GM10266 (cell line): ENCODE results near the gene CUL2.

Experiments
- DNase-seq: peaks from one replicate; pipeline ENCODE4 v3.0.0; 2012; ENCODE audit errors: extremely low spot score
- TF ChIP-seq, protein P1 (sequence below): IDR thresholded peaks from 2 replicates; pipeline ENCODE4 v1.5.1; 2012; ENCODE audit warnings: mild to moderate bottlenecking, low read depth; ENCODE audit not compliant: control insufficient read depth, insufficient read depth; ENCODE audit errors: missing control alignments

CUL2 gene

DNA sequence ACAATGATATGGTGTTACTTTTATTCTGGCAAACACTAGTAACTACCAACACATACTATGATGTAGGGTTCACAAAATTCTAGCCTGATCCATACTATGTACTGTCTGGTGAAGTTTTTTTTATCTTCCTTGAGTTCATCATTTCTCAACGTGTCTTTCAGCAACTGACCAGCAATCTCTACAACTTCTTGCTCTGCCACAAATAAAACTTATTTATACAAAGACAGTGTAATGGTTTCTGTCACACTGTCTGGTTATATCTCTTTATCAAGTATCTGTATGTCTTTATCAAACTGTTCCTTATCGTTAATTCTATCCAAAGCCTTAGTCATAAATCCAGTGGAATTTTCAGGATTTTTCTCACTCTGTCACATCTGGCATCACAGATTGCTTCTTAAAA lies 69.7 kb downstream of the CUL2 start:
- DNase-seq = no peak
- TF ChIP-seq, protein P1, sequence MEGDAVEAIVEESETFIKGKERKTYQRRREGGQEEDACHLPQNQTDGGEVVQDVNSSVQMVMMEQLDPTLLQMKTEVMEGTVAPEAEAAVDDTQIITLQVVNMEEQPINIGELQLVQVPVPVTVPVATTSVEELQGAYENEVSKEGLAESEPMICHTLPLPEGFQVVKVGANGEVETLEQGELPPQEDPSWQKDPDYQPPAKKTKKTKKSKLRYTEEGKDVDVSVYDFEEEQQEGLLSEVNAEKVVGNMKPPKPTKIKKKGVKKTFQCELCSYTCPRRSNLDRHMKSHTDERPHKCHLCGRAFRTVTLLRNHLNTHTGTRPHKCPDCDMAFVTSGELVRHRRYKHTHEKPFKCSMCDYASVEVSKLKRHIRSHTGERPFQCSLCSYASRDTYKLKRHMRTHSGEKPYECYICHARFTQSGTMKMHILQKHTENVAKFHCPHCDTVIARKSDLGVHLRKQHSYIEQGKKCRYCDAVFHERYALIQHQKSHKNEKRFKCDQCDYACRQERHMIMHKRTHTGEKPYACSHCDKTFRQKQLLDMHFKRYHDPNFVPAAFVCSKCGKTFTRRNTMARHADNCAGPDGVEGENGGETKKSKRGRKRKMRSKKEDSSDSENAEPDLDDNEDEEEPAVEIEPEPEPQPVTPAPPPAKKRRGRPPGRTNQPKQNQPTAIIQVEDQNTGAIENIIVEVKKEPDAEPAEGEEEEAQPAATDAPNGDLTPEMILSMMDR = no peak

DNA sequence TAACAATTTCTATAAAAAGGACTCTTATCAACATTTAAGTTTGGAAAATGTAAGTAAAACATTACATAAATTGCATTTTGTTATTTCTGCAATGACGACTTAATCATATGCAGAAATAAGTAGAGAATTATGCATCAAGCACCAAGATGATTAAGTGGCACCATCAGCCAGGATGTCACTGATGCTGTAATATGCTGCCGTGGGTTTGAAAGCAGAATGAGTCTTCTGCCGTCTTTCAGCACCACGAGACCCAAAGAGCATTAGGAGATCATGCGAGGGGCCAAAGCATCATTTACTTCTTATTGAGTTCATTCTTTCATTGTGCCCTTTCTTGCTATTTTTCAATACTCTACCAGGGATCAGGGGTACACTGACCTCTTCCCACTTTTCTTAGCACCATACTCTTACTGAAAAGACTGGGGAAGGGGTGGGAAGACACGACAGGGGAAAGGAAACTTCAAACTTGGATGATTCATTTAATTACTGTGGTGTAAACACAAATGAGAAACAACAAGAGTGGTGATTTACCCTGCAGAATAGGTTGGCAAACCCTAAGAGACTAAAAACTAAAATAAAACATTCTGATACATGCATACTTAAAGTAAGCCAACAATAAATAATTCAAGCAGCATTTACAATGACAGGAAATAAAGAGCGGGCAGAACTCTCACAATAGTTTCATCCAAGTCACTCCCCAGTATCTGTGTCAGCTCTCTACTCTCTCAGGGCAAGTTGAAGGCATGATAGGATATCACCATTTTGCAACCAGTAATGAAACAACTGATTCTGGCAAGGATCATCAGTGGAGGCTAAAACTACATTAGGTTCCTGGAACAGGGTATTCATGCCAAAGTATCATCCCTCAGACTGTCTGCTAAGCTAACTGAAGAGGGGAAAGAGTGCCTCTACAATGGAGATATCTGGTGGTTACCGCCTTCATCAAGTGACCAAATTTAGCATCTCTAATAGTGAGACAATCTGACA lies 70.8 kb downstream of the CUL2 start:
- DNase-seq = no peak
- TF ChIP-seq, protein P1 = no peak

DNA sequence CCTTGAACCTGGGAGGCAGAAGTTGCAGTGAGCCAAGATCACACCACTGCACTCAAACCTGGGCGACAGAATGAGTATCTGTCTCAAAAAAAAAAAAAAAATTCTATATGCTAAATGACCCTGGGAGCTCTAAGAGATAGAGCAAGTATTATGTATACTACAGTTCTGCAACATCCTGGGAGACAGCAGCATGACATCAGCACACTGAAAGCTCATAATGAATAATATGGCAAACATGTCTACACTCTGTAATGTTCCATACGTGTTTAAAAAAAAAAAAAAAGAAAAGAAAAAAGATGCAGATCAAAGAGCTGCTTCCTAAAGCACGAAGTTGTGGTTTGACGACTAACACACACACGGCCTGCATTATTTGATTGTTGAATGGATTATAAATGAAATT lies 72.5 kb downstream of the CUL2 start:
- TF ChIP-seq, protein P1 = no peak
- no peak for DNase-seq

DNA sequence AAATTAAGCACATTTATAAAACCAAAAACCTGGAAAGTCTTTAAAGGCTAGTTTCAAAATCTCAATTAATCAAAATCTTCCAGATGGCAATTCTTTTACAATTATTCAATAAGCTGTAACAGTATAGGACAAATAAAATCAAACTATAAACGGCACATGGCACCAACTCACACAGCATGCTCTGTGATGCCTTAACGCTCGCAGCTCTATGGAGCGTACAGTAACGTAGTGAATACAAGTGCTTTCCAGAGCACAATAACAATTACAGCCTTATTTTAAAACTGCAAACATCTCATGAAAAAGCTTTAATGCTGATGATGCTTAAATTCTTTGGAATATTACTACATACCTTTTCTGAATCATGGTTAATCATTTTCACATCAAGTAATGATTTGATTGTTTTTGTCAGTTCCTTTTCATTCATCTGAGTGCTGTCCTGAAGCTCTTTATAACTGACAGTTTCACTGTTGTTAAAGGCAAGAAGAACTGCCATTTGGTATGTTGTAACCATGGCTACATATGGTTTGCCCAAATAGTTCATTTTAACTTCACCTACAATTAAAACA lies 74.2 kb downstream of the CUL2 start:
- DNase-seq = no peak
- TF ChIP-seq, protein P1 = no peak

DNA sequence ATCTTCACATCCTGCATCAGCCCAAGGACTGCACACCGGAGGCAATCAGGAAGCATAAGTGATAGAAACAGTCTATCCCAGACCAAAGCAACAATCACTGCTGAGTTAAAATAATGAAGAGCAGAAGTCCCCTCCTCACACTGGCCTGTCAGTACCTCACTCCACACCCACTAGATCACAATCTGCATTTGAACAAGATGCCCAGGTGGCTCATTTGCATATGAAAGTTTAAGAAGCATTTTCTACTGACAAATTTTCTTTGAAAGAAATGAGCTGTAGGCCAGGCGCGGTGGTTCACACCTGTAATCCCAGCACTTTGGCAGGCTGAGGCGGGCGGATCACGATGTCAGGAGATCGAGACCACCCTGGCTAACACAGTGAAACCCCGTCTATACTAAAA lies 77.4 kb downstream of the CUL2 start:
- DNase-seq = no peak
- TF ChIP-seq, protein P1 = no peak

DNA sequence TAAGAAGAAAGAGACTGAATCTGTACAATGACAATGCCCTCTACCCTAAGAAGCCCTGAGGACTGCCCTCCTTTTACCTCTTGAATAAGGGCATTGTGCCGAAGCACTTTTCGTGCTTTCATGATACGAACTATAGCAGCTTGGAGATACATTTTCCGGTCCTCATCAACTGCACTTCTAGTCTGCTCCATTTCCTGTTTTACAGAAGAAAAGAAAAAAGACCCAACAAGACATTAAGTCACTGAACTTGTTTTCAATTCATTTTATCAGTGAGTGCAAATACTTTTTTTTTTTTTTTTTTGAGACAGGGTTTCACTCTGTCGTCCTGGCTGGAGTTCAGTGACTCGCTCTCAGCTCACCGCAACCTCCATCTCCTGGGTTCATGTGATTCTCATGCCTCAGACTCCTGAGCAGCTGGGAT lies 78.4 kb downstream of the CUL2 start:
- DNase-seq = no peak
- TF ChIP-seq, protein P1 = no peak

DNA sequence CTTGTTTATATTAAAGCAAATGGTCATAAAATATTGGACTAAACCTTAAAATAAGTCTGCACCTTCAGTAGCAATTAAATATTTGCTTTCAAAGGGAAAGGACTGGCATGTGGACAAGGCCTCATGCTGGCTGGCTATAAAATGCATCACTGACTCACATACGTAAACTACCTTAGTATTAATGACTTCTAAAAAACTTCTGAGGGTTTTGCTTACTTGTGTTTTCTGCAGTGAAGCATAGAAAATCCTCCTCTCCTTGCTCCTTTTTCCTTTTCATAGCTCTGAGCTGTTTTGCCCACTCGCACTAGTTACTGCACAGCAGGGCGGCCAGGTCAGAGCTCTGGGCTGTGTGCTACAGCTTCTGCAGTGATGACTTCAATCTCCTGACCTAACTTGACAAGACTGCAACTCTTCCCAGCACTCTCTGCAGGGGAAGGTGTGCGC lies 82.3 kb downstream of the CUL2 start:
- no peak for DNase-seq

More for the DNA sequence above, 82.3 kb downstream of the CUL2 start:
- TF ChIP-seq, protein P1 = no peak
